MV-4-11 (cell line): Measurements from ENCODE around the gene OARD1.
"Not testable (repeated sequence)": the region's sequence is repeated elsewhere in the genome, so short reads cannot be mapped to it uniquely, and the experiment has no call there.

Source experiments
- DNase-seq: peaks from one replicate; lab custom pipeline; 2025; lab: John Stamatoyannopoulos, UW

OARD1 gene, protein sequence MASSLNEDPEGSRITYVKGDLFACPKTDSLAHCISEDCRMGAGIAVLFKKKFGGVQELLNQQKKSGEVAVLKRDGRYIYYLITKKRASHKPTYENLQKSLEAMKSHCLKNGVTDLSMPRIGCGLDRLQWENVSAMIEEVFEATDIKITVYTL

DNA sequence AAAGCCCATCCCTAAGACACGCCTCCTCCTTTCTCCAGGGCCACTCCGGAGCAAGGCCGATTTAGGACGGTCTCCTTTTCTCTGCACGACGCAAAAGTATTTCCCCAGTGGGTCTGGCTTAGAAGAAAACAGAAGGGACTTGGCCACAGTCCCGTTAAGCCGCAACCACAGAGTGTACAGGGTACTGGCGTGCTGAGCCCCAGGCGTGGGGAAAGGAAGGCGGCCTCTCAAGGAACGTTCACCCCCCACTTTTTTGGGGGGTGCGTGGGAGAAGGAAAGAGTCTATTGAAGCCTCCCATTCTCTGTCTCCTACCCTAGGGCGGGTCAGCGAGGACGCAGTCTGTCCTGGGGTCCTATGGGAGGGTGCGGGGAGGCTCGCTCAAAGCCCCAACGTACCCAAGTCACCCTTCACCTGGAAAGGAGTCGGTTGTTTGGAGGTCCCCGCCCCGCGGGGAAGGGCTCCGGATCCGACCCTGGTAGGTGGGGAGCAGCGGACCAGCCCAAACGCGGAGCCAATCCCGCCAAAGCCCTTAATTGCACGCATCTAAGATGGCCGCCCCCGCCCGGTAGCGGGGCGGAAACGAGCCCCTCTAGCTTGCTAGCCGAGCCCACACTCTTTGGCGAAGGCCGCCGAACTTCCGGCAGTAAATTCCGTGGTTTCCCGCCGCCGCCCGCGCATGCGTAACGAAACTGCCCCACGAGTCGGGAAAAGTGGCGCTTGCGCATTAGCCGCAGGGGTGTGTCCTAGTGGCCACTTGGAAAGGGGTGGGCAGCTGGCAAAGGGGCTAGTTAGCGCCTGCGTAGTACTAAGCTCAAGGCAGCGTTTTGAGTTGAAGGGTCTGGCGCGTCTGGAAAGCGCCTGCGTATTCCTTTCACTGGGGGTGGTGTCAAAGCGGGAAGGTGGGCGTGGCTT, at the start of gene OARD1:
OARD1 (minus strand) TSS at position 434 of the 913 bp plus-strand sequence. CDS start 722 bp downstream, outside the sequence.
- DNase-seq: peak; percentile 100

DNA sequence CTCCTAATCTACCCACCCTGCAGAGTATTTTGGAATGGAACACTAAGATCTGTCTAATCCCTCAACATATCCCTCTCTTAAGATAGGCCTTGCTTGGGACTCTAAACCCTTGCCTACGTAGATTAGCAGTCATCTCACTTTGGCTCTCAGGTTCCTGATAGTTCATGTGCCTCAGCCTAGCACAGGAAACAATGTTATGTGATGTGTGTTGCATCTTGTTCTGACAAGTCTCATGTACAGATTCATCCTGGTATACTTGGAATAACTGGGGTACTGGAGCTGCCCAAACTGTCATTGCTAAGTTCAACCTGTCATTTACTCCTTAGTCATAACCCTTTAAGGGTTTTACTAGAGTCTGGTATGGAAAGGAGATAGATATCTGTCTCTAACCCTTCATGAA, 47.9 kb upstream of the OARD1 start:
- DNase-seq: no peak

DNA sequence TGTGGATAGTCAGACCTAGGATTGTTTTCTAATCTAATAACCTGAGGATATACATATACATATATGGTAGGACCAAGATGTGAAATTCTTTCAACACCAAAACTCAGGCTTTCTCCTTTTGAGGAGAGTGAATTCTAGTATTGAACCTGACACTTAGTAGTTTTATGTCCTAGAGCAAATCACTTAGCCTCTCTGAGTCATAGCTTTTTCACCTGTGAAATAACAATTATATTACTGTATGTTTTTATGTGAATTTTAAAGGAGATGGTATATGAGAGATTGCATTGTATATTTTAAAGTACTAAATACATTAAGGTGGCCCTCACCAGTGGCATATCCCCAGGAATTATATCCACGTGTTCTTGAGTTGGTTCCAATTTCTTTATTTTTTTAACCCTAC, 47.4 kb upstream of the OARD1 start:
- no peak for DNase-seq

DNA sequence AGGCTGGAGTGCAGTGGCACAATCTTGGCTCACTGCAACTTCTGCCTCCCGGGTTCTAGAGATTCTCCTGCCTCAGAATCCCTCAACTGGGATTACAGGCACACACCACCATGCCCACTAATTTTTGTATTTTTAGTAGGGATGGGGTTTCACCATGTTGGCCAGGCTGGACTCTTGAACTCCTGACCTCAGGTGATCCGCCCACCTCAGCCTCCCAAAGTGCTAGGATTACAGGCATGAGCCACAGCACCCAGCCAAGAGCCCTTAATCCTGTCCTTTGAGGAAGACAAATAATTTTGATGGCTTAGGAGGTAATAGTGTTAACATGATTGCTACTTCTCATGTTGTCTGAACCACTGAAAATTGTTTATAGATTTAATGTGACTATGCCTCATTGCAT, 42.9 kb upstream of the OARD1 start:
- DNase-seq: not testable (repeated sequence)

DNA sequence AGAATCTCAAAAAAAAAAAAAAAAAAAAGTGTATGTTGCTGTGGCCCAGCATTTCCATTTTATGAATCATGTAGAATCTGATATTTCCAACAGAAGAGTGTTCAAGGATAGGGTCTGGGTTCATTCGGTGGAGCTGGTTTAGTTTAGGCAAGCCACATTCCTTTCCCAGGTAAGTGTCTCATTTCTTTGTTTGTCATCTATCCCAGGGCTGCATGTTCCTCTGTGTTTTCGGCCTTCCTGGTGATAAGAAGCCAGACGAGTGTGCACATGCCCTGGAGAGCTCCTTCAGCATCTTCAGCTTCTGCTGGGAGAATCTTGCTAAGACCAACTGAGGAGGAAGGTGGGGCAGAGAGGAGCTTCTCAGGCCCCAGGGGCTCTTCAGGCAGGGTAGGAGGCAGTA, 38.9 kb upstream of the OARD1 start:
- DNase-seq: no peak

DNA sequence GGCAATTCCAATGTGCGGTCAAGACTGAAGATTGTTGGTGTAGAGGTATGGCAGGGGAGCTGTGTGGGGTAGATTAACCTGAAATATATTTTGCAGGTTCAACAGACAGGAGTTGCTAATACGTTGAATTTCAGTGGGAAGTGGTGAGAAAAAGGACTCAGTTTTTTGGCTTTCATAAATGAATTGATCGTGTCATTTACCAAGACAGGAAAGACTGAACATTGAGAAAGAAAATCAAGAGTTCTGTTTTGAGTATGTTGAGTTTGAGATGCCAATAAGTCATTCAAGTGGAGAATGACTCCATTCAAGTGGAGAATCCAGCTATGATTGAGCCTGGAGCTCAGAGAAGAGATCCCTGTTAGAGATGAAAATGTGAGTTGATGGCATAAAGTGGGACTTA, 31.7 kb upstream of the OARD1 start:
- DNase-seq: no peak

DNA sequence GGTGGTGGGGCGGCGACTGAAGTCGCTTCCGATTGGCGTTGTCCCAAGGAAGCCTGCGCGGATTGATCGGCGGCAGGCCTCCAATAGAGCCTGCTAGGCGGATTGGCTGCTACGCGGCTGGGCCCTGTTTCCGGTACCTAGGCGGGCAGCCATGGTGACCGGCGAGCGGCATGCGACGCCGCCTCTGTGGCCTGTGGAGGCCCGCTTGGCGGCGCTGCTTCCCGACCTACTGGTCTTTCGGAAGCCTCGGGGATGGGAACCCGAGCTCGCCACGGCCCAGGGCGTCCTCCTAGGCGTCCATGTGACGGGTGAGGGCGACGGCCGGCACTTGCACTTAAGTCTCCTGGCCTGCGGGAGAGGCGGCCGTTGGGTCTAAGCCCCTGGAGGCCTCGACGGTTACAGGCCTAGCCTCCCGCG, 28.7 kb upstream of the OARD1 start:
- DNase-seq: no peak

DNA sequence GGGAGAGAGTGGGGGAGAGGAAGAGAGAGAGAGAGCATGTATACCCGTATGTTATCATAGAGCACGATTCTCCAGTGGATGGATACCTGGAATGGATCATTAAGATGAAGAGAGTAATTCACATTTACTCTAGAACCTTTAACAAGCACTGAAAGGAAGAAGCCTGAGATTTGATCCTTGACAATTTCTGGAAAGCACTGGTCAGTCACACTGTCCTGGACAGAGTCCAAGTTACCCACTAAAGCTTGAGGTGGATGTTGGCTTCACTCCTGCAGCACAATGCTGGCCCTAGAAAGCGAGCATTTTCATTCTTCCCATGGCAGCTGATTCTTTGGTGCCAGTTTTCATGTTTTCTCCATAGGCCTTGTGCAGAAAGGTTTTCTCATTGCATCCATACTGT, 26.2 kb upstream of the OARD1 start:
- DNase-seq: no peak

DNA sequence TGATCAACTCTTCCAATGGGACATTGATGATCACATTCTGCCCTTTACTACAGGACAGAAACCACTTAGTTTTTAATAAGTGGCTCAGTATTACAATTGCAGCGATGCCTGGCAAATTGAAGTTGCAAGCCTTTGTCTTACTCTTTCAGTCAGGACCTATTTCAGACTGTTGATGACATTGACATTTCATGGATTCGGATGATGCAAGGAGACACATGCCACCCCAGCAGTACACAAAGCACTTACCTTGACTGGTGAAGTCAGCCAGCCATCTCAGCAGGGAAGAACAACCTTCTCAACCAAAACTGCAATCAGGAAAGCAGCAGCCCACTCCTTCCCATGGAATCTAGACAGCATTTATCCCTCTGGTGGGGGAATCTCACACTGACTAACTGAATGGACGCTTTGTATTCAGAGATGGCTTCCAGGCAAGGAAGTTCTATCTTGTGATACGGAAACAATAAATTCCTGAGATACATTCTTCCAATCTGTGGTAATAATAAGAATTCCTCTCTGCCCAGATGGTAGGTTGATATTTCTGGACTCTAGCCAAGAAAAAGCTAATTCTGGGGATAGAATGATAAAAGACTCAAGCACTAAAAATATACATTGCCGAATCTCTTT, 25.4 kb upstream of the OARD1 start:
- no peak for DNase-seq

DNA sequence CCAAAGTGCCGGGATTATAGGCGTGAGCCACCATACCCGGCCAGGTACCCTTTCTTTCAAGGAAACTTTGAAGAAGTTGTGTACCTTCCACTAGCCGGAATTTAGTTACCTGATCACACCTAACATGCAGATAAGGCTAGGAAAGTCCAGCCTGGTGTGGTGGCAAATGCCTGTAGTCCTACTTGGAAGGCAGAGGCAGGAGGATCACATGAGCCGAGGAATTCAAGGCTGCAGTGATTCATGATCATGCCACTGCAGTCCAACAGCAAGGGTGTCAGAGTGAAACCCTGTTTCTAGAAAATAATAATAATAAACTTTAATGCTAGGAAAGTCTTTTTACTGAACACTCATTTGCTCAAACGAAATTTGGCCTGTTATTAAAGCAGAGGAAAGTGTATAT, 21.6 kb upstream of the OARD1 start:
- DNase-seq: no peak

DNA sequence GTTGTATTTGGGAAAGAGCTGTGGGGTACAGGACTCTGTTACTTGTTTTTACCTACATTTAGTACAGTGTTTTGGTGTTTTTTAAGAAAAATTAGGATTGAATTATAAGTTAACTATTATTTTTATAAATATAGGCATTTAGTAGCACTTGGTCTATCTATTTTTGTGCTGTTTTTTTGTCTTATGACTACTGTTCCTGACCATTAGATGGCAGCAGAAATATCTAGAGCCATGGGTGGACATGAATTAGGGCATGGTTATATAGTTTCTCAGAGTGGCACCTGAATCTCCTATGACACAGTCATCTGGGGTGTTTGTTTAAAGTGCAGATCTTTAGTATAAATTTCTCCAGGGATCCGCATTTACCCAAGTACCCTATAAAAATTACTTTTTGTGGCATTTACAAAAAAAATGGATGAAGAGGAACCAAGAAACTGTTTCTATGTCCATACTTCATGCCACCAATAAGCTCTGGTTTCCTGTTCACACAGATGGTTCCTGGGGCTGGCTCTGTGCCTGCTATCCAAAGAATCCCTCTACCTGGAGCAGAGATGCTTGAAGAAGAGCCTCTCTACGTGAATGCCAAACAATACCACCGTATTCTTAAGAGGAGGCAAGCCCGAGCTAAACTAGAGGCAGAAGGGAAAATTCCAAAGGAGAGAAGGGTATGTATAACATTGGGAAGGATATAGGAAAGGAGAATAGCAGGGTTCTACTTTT, 20.4 kb upstream of the OARD1 start:
- peak; percentile 41 for DNase-seq

DNA sequence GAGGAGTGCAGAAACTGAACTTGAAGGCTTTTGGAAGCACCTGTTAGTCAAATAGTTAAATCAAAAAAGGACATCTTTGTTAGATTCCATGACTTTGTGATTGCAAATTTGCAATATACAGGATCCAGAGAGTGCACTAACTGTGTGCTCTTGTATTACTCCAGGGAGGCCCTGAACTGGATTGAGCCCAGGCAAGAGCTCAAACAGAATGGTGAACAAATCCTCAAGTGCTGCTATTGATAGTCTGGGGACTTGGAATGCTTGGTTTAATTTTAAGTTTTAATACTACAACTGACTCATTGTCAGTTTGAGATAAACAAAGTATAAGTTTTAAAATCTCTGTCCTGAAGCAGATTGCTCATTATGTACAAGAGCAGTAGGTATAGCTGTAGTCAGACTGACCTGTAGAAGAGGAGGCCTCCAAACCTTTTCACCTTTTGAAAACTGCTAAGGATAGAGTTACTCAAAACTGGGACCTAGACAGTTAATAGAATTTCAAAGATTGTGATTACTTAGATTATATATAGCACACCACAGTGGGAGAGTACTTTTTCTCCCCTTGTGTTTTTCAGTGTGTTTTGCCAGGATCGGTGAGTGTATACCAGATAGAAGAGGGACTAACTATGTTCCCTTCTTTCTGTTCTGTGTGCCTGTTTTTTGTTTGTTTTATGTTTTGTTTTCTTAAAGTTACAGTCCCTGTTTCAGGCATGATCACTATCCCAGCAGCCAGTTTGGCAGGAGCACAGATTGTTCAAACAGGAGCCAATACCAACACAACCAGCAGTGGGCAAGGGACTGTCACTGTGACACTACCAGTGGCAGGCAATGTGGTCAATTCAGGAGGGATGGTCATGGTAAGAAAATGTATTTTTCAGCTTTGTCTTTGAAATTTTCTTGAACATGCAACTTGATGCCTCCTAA, 18.9 kb upstream of the OARD1 start:
- no peak for DNase-seq

DNA sequence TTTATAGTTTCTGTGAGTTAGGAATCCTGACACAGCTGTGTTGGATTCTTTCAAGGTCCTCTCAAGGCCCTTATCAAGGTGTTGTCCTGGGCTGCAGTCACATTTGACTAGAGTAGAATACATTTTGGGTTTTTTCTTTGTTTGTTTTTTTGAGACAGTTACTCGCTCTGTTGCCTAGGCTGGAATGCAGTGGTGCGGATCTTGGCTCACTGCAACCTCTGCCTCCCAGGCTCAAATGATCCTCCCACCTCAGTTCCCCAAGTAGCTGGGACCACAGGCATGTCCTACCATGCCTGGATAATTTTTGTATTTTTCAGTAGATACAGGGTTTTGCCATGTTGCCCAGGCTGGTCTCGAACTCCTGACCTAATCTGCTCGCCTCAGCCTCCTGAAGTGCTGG, 16.3 kb upstream of the OARD1 start:
- DNase-seq: no peak

DNA sequence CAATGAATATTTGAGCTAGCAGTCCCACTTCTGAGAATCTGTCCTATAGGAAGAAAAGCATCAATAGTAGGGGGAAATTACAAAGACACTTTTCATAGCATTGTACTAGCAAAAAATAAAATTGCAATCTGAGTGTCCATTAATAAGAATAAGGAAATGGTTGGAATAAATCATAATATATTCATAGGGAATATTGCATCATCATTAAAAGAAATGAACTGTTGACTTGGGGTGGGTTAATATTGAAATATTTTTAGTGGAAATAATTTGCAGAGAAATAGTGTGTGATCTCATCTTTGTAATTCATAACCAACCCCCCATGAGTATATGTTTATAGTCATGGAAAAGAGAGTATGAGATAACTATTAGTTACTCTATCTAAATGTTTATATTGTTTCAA, 13.0 kb upstream of the OARD1 start:
- no peak for DNase-seq

DNA sequence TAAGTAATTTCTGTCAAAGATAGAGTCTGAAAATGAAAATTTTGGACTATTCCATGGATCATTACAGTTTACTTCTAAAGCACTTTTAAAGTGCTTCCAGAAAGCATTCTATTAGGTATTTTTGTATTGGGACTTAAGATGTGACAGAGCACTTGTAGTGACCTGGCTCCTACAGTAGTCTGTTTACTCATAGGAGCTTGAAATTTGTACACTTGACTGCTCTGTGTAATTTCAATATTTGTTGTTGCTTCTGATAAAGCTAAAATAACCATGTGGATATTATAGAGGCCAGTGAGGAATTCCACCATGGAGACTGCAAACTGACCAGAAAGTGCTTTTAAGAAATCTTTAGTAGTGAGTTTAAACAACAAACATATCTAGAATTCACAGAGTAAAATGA, 10.9 kb upstream of the OARD1 start:
- DNase-seq: no peak

DNA sequence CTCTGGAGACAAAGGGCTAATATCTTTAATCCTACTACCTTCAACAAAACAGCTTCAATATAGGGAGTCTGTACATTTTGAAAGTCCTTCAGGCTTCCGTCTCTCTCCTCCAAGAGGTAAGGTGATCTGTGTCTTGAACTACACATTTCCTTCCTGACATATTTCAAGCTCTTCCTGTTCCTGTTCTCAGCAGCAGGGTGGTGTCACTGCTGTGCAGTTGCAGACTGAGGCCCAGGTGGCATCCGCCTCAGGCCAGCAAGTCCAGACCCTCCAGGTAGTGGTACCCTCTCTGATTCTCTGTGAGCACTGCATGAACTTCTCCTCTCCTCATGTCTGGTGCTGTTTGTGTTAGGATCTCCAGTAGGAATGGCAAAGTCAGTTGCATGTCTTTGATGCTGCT, 8.5 kb upstream of the OARD1 start:
- no peak for DNase-seq

DNA sequence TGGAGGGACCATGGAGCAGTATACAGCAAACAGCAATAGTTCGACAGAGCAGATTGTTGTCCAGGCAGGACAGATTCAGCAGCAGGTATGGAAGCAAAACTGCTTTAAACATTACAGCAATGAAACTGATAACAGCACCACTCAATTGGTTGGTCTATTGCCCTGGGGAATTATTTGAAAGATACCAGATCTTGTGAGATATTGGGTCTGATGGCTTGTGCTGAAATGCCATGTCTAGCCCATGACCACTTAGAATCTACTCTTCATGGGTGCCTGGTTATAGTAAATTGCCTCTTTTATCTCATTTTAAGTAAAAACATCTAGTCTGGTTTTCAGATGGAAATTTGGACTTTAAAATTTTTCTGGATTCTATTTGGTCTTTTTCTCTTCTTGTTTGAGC, 6.9 kb upstream of the OARD1 start:
- DNase-seq: no peak

DNA sequence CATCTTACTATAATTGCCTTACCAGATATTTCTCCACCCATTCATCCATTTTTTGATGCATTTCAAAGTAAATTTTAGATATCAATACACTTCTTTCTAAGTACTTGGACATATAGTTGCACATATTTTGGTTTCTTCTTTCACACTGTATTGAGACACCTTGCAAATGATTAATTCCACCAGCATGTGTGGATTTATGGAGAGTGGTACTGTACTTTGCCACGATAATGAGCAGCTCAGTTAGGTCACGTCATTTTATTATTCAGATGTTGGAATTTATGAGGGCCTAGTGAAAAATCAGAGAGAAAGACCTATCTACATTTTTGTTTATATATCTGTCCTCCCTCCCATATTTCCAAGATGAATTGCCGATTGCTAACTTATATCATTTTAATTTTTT, 5.9 kb upstream of the OARD1 start:
- no peak for DNase-seq

DNA sequence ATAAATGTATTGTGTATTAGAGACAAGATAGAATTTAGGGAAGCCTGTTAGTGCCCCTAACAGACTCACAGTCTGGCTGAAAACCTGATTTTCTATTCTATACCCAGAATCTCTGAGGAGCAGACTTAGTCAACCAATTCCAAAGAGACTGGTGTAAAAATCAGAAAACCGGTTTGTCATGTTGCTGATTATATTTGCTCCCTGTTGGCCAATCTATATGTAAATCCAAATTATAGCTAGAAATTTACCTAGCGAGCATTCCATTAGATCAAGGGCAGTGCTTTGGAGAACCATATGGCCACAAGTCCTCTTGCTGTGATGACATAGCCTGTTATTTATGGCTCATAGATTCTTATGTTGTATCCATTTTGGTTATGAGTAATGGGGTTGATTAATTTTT, 5.4 kb upstream of the OARD1 start:
- no peak for DNase-seq

DNA sequence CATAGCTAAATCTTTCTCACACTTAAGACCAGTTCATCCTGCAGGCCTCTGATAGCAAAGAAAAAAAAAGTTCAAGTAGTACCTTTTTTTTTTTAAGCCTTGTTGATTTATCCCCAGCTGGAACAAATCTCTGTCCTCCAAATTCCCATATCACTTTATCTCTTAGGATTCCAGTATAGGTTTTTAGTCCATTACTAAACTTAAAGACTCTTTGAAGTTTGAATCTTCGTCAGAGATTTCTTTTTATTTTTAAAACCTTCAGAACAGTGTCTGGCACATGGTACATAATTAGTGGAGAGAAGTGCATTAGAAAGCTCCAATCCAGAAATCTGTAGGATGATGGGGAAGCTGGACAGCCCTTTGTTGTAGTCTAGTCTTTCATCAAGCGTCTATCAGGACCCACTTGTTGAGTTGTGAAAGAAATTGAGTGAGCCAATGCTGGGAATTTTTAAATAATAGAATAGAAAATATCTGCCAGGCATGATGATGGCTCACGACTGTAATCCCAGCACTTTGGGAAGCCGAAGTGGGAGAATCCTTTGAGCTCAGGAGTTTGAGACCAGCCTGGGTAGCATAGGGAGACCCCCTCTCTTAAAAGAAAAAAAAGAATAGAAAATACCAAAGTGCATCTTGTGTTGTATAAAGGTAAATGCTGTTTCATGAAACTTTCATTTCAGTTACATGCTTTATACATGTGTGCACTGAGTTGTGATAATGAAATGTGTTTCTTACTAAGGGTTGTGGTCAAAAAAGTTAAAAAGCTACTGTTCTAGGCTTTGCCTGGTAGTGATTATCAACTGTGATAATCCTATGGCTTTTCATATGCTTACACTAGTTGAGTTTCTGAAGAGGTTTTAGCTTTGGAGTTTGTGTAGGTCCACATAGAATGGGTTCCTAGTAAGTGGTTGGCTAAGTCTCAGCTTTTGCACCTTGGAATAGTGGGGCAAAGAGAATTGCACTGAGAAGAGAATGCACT, 3.8 kb upstream of the OARD1 start:
- DNase-seq: no peak
